Measurements from ENCODE around the gene KRTAP1-5.

GRCh38 chr17:40984226-40984625 is 42.8 kb downstream of the KRTAP1-5 start, which contains the start of gene KRT40:
- TF ChIP-seq EZH2 (IDR thresholded peaks at IDR 0.05; ENCODE audit: insufficient read depth, poor library complexity, severe bottlenecking) (no peak), EZH2phosphoT487 (IDR thresholded peaks at IDR 0.05; ENCODE audit: insufficient read depth, low read depth) (no peak)
